IMR-90 (cell line): Measurements from ENCODE around the gene CREB3L1. TPM values are rescaled to one million over a fixed set of nuclear protein-coding genes. Genes with fewer than 3 reads are reported as not detected.

Experiments
- ATAC-seq: fragments of 200-7000 bp; cut with Tn5 transposase; 2 replicates; pipeline ENCODE4 v1.9.1; 2020; ENCODE audit warnings: low read depth, mild to moderate bottlenecking, moderate library complexity
- BruUV-seq: library from RNA; stranded (reverse); fragments of 400-500 nt; replicated peaks from 2 replicates; lab custom pipeline; 2021; lab: Mats Ljungman, UMichigan
- CTCF ChIA-PET: fragments of 300-600 bp; formaldehyde crosslinking; extraction: SDS; loops from one replicate; lab custom pipeline; 2021; ENCODE audit warnings: antibody characterized with exemption; lab: Yijun Ruan, JAX
- POLR2A ChIA-PET: fragments of 300-600 bp; sonication (Branson Sonifier 250); formaldehyde crosslinking; loops from one replicate; lab custom pipeline; 2022; ENCODE audit warnings: antibody characterized with exemption; ENCODE audit not compliant: unreplicated experiment; lab: Charles Lee
- DNase-seq: peaks from one replicate; pipeline ENCODE4 v3.0.0; 2013
- H2AFZ ChIP-seq: replicated peaks from 2 replicates; pipeline ENCODE3; 2013; ENCODE audit warnings: low read length, mild to moderate bottlenecking; ENCODE audit not compliant: poor library complexity
- H2AK5ac ChIP-seq: 2 replicates; pipeline ENCODE4 v1.6.1; 2013; ENCODE audit warnings: low read depth, low read length, inconsistent platforms
- H2AK9ac ChIP-seq: replicated peaks from 2 replicates; pipeline ENCODE3; 2013; ENCODE audit warnings: mild to moderate bottlenecking, low read depth, low read length, moderate library complexity; ENCODE audit not compliant: poor library complexity
- H2BK120ac ChIP-seq: 2 replicates; pipeline ENCODE4 v1.6.1; 2013; ENCODE audit warnings: low read depth, low read length, inconsistent platforms
- H2BK15ac ChIP-seq: 3 replicates; pipeline ENCODE4 v1.6.1; 2013; ENCODE audit warnings: low read depth, low read length, inconsistent platforms
- H2BK20ac ChIP-seq: 2 replicates; pipeline ENCODE4 v1.6.1; 2013; ENCODE audit warnings: low read depth, mild to moderate bottlenecking, inconsistent platforms, low read length, moderate library complexity
- H2BK5ac ChIP-seq: 2 replicates; pipeline ENCODE4 v1.6.1; 2013; ENCODE audit warnings: mild to moderate bottlenecking, low read depth, low read length, inconsistent platforms; ENCODE audit not compliant: poor library complexity, severe bottlenecking
- H3K14ac ChIP-seq: replicated peaks from 2 replicates; pipeline ENCODE4 v1.6.1; 2013; ENCODE audit warnings: low read depth, low read length, inconsistent platforms
- H3K18ac ChIP-seq: 2 replicates; pipeline ENCODE4 v1.6.1; 2013; ENCODE audit warnings: low read depth, low read length, control low read depth
- H3K23ac ChIP-seq: 2 replicates; pipeline ENCODE4 v1.6.1; 2013; ENCODE audit warnings: low read depth, low read length, inconsistent platforms
- H3K27ac ChIP-seq: 2 replicates; pipeline ENCODE4 v1.5.1; 2013; ENCODE audit warnings: mild to moderate bottlenecking, control low read depth, low read length; ENCODE audit not compliant: insufficient read depth
- H3K27me3 ChIP-seq: 2 replicates; pipeline ENCODE4 v1.6.1; 2013; ENCODE audit warnings: low read length; ENCODE audit not compliant: control insufficient read depth, insufficient read depth
- H3K36me3 ChIP-seq: 2 replicates; pipeline ENCODE4 v1.6.1; 2013; ENCODE audit warnings: low read length, mixed read lengths; ENCODE audit not compliant: control insufficient read depth, insufficient read depth
- H3K4ac ChIP-seq: 2 replicates; pipeline ENCODE4 v1.6.1; 2013; ENCODE audit warnings: low read depth, low read length, inconsistent platforms
- H3K4me1 ChIP-seq: 2 replicates; pipeline ENCODE4 v1.6.1; 2013; ENCODE audit warnings: low read length, mixed read lengths; ENCODE audit not compliant: control insufficient read depth, insufficient read depth
- H3K4me2 ChIP-seq: 2 replicates; pipeline ENCODE4 v1.6.1; 2013; ENCODE audit warnings: low read depth, mild to moderate bottlenecking, control low read depth, low read length, moderate library complexity
- H3K4me3 ChIP-seq: 2 replicates; pipeline ENCODE4 v1.5.1; 2013; ENCODE audit warnings: low read depth, mild to moderate bottlenecking, control low read depth, low read length, moderate library complexity; ENCODE audit not compliant: insufficient read depth
- H3K56ac ChIP-seq: 2 replicates; pipeline ENCODE4 v1.6.1; 2013; ENCODE audit warnings: low read length, inconsistent platforms; ENCODE audit not compliant: insufficient read depth; ENCODE audit errors: extremely low read depth
- H3K79me1 ChIP-seq, 2 experiments: 2 replicates each; pipeline ENCODE4 v1.6.1; 2013; ENCODE audit warnings: low read length in 2 of 2, inconsistent platforms in 1 of 2, low read depth in 1 of 2
- H3K9ac ChIP-seq: 2 replicates; pipeline ENCODE4 v1.6.1; 2013; ENCODE audit warnings: low read depth, low read length, control low read depth
- H3K9me1 ChIP-seq: 2 replicates; pipeline ENCODE4 v1.6.1; 2013; ENCODE audit warnings: low read length, inconsistent platforms; ENCODE audit not compliant: insufficient read depth
- H3K9me3 ChIP-seq: 2 replicates; pipeline ENCODE4 v1.6.1; 2013; ENCODE audit warnings: low read length; ENCODE audit not compliant: control insufficient read depth, insufficient read depth
- H4K20me1 ChIP-seq: 2 replicates; pipeline ENCODE4 v1.6.1; 2013; ENCODE audit warnings: low read length, inconsistent platforms; ENCODE audit not compliant: insufficient read depth
- H4K5ac ChIP-seq: 2 replicates; pipeline ENCODE4 v1.6.1; 2013; ENCODE audit warnings: mild to moderate bottlenecking, low read depth, low read length, control low read depth
- H4K8ac ChIP-seq, 2 experiments: 2 replicates each; pipeline ENCODE4 v1.6.1; 2013; ENCODE audit warnings: low read depth in 2 of 2, low read length in 2 of 2, control low read depth in 1 of 2, inconsistent platforms in 1 of 2
- H4K91ac ChIP-seq: 2 replicates; pipeline ENCODE4 v1.6.1; 2013; ENCODE audit warnings: low read depth, low read length, inconsistent platforms; ENCODE audit not compliant: insufficient read depth
- BHLHE40 ChIP-seq: fragments of 150-350 bp; IDR thresholded peaks from 2 replicates; pipeline ENCODE4 v1.6.1; 2016; ENCODE audit warnings: mild to moderate bottlenecking, low read depth, low read length
- CHD1 ChIP-seq: IDR thresholded peaks from 2 replicates; pipeline ENCODE4 v1.6.1; 2012; ENCODE audit warnings: low read depth, low read length, improper control_type of control experiment
- FOS ChIP-seq: fragments of 150-350 bp; IDR thresholded peaks from 2 replicates; pipeline ENCODE4 v1.6.1; 2016; ENCODE audit warnings: low read depth, low read length
- MAFK ChIP-seq: IDR thresholded peaks from 2 replicates; pipeline ENCODE4 v1.6.1; 2012; ENCODE audit warnings: low read depth, low read length, improper control_type of control experiment
- MAZ ChIP-seq: IDR thresholded peaks from 2 replicates; pipeline ENCODE4 v1.6.1; 2012; ENCODE audit warnings: low read depth, mild to moderate bottlenecking, low read length, improper control_type of control experiment, moderate library complexity, borderline replicate concordance
- MXI1 ChIP-seq: IDR thresholded peaks from 2 replicates; pipeline ENCODE4 v1.6.1; 2012; ENCODE audit warnings: low read depth, mild to moderate bottlenecking, low read length, moderate library complexity, borderline replicate concordance
- NFE2L2 ChIP-seq: fragments of 150-350 bp; IDR thresholded peaks from 2 replicates; pipeline ENCODE4 v1.6.1; 2016; ENCODE audit warnings: low read depth, mild to moderate bottlenecking, low read length
- RAD21 ChIP-seq: IDR thresholded peaks from 2 replicates; pipeline ENCODE4 v1.6.1; 2012; ENCODE audit warnings: low read length, improper control_type of control experiment
- RCOR1 ChIP-seq: IDR thresholded peaks from 2 replicates; pipeline ENCODE4 v1.6.1; 2012; ENCODE audit warnings: mild to moderate bottlenecking, low read length, improper control_type of control experiment; ENCODE audit not compliant: insufficient replicate concordance
- RFX5 ChIP-seq: IDR thresholded peaks from 2 replicates; pipeline ENCODE4 v1.8.0; 2012; ENCODE audit warnings: low read depth, mild to moderate bottlenecking, low read length, moderate library complexity
- SMC3 ChIP-seq: fragments of 150-350 bp; IDR thresholded peaks from 2 replicates; pipeline ENCODE4 v1.6.1; 2016; ENCODE audit warnings: low read depth, mild to moderate bottlenecking, antibody characterized with exemption, low read length, moderate library complexity
- WGBS, 2 experiments: methylation state at CpG; one replicate each; pipeline versions ENCODE4 v1.1.5 to v1.1.7; 2013; ENCODE audit warnings: missing lambda C conversion rate in 2 of 2; ENCODE audit not compliant: insufficient read length in 1 of 2; ENCODE audit errors: extremely low coverage in 2 of 2; 5-methylcytosine and 5-hydroxymethylcytosine counted together
- dilution Hi-C: fragments of 300-500 bp; cut with HindIII; formaldehyde crosslinking; loops from one replicate; pipeline ENCODE4 v1.14.3; 2018; ENCODE audit warnings: low sequenced_read_pairs; ENCODE audit not compliant: unreplicated experiment
- in situ Hi-C: fragments of 300-500 bp; cut with MboI; formaldehyde crosslinking; loops from 3 replicates; pipeline ENCODE4 v1.14.3; 2019; ENCODE audit warnings: low sequenced_read_pairs, inconsistent platforms, mixed read lengths
- intact Hi-C: fragments of 100-400 bp; cut with micrococcal nuclease; formaldehyde crosslinking; loops from 2 replicates; pipeline ENCODE4 v1.10.0; 2022
- polyA plus RNA-seq, 3 experiments: library from polyadenylated mRNA; depleted of rRNA; stranded (reverse); fragments of >200 nt; gene quantifications; 2 replicates each; pipeline ENCODE4 v1.2.3, GENCODE V29; 2012; ENCODE audit warnings: low replicate concordance in 1 of 3
- total RNA-seq: library from RNA; depleted of rRNA; stranded (reverse); fragments of >200 nt; gene quantifications from 2 replicates; pipeline ENCODE4 v1.2.3, GENCODE V29; 2012
- TF ChIP-seq, protein P1 (sequence below): fragments of 150-350 bp; IDR thresholded peaks from 2 replicates; pipeline ENCODE4 v1.6.1; 2017; ENCODE audit warnings: mild to moderate bottlenecking, antibody characterized with exemption, low read length, low read depth
- TF ChIP-seq, protein P2 (sequence below): conservative IDR thresholded peaks from 2 replicates; pipeline ENCODE4 v1.5.1; 2012; ENCODE audit warnings: mild to moderate bottlenecking, low read depth, low read length, improper control_type of control experiment
- TF ChIP-seq, protein P3 (sequence below): fragments of 150-350 bp; IDR thresholded peaks from 2 replicates; pipeline ENCODE4 v1.6.1; 2016; ENCODE audit warnings: low read depth, mild to moderate bottlenecking, low read length, moderate library complexity, borderline replicate concordance

Gene CREB3L1
- total and polyA plus RNA-seq, 2 of the 4 experiments (the other 2 are of a cell fraction), result 8.1 to 82.3 TPM

DNA sequence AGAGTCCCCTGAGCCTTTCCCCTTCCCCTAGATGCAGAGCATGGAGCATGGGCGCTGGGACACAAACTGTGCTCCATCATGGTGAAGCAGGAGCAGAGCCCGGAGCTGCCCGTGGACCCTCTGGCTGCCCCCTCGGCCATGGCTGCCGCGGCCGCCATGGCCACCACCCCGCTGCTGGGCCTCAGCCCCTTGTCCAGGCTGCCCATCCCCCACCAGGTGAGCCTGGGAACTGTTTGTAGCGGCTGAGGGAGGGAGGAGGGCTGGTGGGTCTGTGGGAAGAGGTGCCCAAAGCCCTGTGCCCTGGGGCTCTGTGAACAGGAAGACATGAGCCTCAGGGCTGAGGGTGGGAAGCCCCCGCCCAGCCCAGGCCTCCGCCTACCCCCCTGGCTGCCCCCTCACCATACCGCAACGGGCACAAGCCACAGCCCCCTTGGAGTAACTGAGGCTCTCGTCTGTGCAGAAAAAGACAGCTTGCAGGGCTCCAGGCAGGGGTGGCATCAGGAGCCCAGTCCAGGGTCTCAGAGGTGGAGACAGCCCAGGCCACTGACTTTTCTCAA is 30.4 kb downstream of the CREB3L1 start:
- Histone ChIP-seq H3K14ac (no peak overlapping the region), H4K5ac (no peak overlapping the region), H4K8ac (no peak overlapping the region), H3K9me3 (no peaks in the 10 kb centered on the region), H2BK5ac (no peak overlapping the region), H3K9ac (no peak overlapping the region), H3K9me1 (no peaks in the 10 kb centered on the region; the same call in 1 of the 2 replicates), H3K4me1 (peaks cover 11% of the 10 kb centered on the region), H3K18ac (no peak overlapping the region), H4K20me1 (peaks cover 26% of the 10 kb centered on the region; the same call in 1 of the 2 replicates), H2AK5ac (0 out of 2 replicates have a peak overlapping the region, but pooled peaks have one; percentile 49), H3K4me2 (no peak overlapping the region), H3K36me3 (peaks cover 67% of the 10 kb centered on the region), H3K23ac (peak overlapping the region; percentile 68; the same call in 1 of the 2 replicates), H2BK20ac (no peak overlapping the region), H2BK15ac (no peak overlapping the region), H2BK120ac (no peak overlapping the region), H3K56ac (no peak overlapping the region), H3K4ac (no peak overlapping the region; the same call in 1 of the 2 replicates), H2AFZ (no peak overlapping the region), H3K27ac (no peak overlapping the region; the same call in 1 of the 2 replicates), H3K4me3 (no peak overlapping the region), H4K91ac (no peak overlapping the region), H3K27me3 (no peaks in the 10 kb centered on the region), H3K79me1 (peaks cover 37 to 92% of the 10 kb centered on the region in 2 experiments), H2AK9ac (no peak overlapping the region)
- DNase-seq (no peak), ATAC-seq (no peak)
- BruUV-seq, result no TSS peak
- ChIA-PET CTCF (interaction anchor here (0.8 to 4.7 kb wide), 4 partner anchors 8 to 69 kb away, joined by 3 to 27 read pairs (median 6); partner anchors contain the start of gene CREB3L1), POLR2A (interaction anchor here (1.0 kb wide), 1 partner anchor 29 kb away, joined by 4 read pairs; no protein-coding TSS in a partner anchor)
- dilution Hi-C loops, result no loop called here
- in situ Hi-C loops, result loop anchor here (25.0 kb wide), 1 partner anchor 196 kb away; the partner anchor contains the start of gene PHF21A
- intact Hi-C loops, result loop anchor here (1.0 to 5.0 kb wide), 4 partner anchors 29 to 341 kb away; partner anchors contain the start of gene PHF21A
- 84% methylated on average over 7 of the region's 14 CpGs; no CpG with 5 or more reads in 1 of the 2 experiments for WGBS, 2 experiments
- TF ChIP-seq RCOR1, result no peak
- no peak for TF ChIP-seq RAD21
- TF ChIP-seq SMC3, result no peak
- TF ChIP-seq BHLHE40, result no peak
- no peak for TF ChIP-seq FOS
- TF ChIP-seq MXI1, result no peak
- no peak for TF ChIP-seq RFX5
- no peak for TF ChIP-seq CHD1
- TF ChIP-seq MAFK, result no peak
- TF ChIP-seq, protein P1, sequence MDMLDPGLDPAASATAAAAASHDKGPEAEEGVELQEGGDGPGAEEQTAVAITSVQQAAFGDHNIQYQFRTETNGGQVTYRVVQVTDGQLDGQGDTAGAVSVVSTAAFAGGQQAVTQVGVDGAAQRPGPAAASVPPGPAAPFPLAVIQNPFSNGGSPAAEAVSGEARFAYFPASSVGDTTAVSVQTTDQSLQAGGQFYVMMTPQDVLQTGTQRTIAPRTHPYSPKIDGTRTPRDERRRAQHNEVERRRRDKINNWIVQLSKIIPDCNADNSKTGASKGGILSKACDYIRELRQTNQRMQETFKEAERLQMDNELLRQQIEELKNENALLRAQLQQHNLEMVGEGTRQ, result no peak
- TF ChIP-seq, protein P2, sequence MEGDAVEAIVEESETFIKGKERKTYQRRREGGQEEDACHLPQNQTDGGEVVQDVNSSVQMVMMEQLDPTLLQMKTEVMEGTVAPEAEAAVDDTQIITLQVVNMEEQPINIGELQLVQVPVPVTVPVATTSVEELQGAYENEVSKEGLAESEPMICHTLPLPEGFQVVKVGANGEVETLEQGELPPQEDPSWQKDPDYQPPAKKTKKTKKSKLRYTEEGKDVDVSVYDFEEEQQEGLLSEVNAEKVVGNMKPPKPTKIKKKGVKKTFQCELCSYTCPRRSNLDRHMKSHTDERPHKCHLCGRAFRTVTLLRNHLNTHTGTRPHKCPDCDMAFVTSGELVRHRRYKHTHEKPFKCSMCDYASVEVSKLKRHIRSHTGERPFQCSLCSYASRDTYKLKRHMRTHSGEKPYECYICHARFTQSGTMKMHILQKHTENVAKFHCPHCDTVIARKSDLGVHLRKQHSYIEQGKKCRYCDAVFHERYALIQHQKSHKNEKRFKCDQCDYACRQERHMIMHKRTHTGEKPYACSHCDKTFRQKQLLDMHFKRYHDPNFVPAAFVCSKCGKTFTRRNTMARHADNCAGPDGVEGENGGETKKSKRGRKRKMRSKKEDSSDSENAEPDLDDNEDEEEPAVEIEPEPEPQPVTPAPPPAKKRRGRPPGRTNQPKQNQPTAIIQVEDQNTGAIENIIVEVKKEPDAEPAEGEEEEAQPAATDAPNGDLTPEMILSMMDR, result no peak
- no peak for TF ChIP-seq NFE2L2
- TF ChIP-seq, protein P3, sequence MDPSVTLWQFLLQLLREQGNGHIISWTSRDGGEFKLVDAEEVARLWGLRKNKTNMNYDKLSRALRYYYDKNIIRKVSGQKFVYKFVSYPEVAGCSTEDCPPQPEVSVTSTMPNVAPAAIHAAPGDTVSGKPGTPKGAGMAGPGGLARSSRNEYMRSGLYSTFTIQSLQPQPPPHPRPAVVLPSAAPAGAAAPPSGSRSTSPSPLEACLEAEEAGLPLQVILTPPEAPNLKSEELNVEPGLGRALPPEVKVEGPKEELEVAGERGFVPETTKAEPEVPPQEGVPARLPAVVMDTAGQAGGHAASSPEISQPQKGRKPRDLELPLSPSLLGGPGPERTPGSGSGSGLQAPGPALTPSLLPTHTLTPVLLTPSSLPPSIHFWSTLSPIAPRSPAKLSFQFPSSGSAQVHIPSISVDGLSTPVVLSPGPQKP, result no peak
- TF ChIP-seq MAZ, result no peak
